CD4-positive, alpha-beta T cell treated with Interleukin-2 at 100 ng/mL for 4 hours (primary cell): ENCODE results near the gene COPS4.
"Not testable (repeated sequence)": the region's sequence is repeated elsewhere in the genome, so short reads cannot be mapped to it uniquely, and the experiment has no call there.

ENCODE experiments used
- DNase-seq: peaks from one replicate; pipeline ENCODE4 v3.0.0-alpha.2; 2020; ENCODE audit warnings: low spot score

The COPS4 gene

GRCh38 chr4:83024233-83024632, 10.8 kb upstream of the COPS4 start:
- DNase-seq: no peak

- no peak for DNase-seq
Measured at GRCh38 chr4:83025563-83025962, 9.4 kb upstream of the COPS4 start.

GRCh38 chr4:83028976-83029375, 6.0 kb upstream of the COPS4 start:
- DNase-seq: no peak

GRCh38 chr4:83029688-83030087, 5.3 kb upstream of the COPS4 start:
- no peak for DNase-seq

- no peak for DNase-seq
Measured at GRCh38 chr4:83036991-83037665, 2.1 kb downstream of the COPS4 start.

GRCh38 chr4:83040269-83040668, 5.3 kb downstream of the COPS4 start:
- no peak for DNase-seq

- DNase-seq: not testable (repeated sequence)
Measured at GRCh38 chr4:83043157-83043556, 8.2 kb downstream of the COPS4 start.

GRCh38 chr4:83043801-83044407, 8.9 kb downstream of the COPS4 start:
- no peak for DNase-seq

- DNase-seq: no peak
Measured at GRCh38 chr4:83046693-83047473, 11.9 kb downstream of the COPS4 start.

GRCh38 chr4:83048781-83049180, 13.8 kb downstream of the COPS4 start:
- DNase-seq: not testable (repeated sequence)

- DNase-seq: peak; percentile 33
Measured at GRCh38 chr4:83054928-83055327, 19.9 kb downstream of the COPS4 start.

GRCh38 chr4:83062739-83063138, 27.8 kb downstream of the COPS4 start:
- DNase-seq: no peak

GRCh38 chr4:83065266-83065665, 30.3 kb downstream of the COPS4 start:
- DNase-seq: no peak

- no peak for DNase-seq
Measured at GRCh38 chr4:83067058-83067639, 32.2 kb downstream of the COPS4 start.

- DNase-seq: no peak
Measured at GRCh38 chr4:83071116-83071515, 36.1 kb downstream of the COPS4 start.

- peak; percentile 89 for DNase-seq
Measured at GRCh38 chr4:83074086-83074704, 39.2 kb downstream of the COPS4 start.

GRCh38 chr4:83074783-83075182, 39.8 kb downstream of the COPS4 start:
- DNase-seq: not testable (repeated sequence)

GRCh38 chr4:83075311-83076095, 40.5 kb downstream of the COPS4 start:
- DNase-seq: no peak

GRCh38 chr4:83080561-83080960, 45.6 kb downstream of the COPS4 start:
- DNase-seq: no peak

- no peak for DNase-seq
Measured at GRCh38 chr4:83082777-83083176, 47.8 kb downstream of the COPS4 start.

GRCh38 chr4:83083925-83084475, 49.0 kb downstream of the COPS4 start:
- peak; percentile 72 for DNase-seq
